NCI-H748 (cell line): ENCODE results near the gene KRR1.

ENCODE experiments used
- DNase-seq: peaks from one replicate; lab custom pipeline; 2025; ENCODE audit not compliant: unreplicated experiment; lab: John Stamatoyannopoulos, UW

The KRR1 gene

DNA sequence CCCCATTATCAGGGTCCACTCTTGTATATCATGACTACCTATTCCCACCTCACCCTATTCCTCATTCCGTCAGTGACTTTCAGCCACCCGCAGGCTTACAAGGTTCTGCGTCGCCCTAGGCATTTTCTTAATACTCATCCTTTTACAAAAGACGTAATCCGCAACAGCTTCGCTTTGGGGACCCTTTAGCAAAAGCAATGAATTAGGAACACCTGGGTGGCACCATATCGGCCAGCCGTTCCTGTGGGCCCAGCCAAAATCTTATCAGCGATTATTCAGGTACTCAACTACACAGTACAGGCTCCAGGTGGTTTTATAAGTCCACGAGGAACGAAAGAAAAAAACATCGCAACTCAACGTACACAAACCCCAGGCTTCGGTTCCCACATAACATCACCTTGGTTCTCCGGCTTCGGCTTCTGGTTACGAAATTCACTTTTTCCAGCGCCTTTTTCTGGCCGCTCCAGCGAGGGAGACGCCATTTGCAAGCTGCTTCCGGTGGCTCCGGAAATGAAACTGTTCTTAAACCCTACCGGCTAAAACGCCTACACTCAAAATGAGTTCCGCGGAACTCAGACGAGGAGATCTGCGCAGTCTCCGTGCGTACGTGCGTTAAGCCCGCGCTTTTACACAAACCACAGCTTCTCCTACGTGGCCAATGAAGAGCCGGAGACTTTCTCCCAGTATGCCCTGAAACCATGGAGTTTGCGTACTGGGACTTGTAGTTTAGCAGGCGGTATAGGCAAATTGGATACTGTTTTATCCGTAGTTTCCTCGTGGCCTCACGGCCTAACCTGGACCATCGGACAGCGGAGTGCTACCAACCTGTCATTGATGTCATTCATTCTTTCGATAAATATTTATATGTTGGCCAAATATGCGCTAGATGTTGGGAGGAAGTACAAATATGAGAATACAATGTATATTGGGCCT, at the start of gene KRR1:
TSS of gene KRR1 (minus strand) at position 494 of the 933 bp plus-strand sequence. CDS start at position 482, 12 bp downstream.
- peak; percentile 99 for DNase-seq

DNA sequence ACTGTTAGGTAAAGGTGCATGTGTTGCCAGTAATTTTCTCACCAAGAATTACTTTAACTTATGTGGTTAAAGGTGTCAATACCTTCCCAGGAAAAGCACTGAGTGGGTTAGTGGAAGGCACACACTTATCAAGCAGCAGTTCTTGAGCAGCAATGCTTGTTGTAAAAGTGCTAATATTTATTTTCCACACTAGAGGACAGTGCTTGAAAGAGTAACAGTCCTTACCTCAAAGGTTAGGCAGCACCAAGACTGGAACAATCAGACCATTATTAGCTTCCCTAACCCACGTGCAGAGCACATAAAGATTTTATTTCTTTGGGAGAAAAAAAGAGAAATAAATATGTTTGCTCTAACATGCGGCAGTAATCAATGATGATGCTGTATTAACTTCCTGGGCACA, 48.8 kb upstream of the KRR1 start:
- peak; percentile 43 for DNase-seq

DNA sequence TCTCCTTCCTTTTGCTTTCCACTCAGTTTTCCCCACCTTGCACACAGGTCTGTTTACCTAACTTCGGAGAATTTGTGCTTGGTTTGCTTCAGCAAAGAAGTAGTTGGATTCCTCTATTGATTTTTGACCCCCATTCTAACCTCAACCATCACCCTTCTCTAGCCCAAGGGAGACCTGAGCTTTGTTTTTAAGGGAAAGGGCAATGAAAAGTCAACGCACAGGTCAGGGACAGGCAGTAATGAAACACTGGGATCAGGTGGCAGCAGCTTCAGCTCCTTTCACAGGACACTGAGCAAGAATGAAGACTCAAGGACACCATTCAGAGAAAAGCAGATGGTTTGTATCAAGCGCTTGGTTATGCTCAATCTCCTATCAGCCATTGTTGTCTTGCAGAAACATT, 46.9 kb upstream of the KRR1 start:
- no peak for DNase-seq

DNA sequence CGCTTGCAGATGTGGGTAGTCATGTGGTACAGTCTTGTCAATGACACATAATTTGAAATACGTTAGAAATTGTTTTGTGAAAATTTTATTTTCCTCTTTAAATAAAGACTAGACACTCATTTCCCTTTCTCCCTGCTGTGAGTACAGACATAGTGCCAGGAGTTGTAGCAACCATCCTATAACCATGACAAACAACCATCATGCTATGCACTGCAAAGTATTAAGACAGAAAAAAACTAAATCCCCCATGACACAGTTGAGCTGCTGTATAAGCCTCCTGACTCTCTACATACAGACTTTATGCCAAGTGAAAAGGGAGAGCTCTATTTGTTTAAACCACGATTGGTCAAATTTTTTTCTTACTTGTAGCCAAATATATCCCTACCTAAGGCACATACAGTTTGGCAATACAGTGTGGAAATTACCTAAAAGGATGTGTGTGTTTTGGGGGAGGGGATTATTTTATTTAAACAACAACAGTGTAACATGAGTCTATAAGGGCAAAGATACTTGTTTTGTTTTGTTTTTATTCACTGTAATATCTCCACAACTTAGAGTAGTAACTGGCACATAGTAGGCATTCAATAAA, 45.0 kb upstream of the KRR1 start:
- peak; percentile 56 for DNase-seq

DNA sequence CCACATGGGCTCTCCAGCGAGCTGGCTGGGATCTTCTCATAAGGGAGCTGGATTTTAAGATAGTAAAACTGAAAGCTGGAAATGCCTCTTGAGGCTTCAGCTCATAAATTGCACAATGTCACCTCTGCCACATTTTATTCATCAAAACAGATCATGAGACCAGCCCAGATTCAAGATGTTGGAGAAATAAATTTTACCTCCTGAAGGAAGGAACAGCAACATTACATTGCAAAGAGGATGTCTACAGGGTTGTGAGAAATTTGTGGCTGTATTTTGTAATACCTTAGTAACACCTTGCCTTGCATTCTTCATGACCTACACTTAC, 43.1 kb upstream of the KRR1 start:
- no peak for DNase-seq

DNA sequence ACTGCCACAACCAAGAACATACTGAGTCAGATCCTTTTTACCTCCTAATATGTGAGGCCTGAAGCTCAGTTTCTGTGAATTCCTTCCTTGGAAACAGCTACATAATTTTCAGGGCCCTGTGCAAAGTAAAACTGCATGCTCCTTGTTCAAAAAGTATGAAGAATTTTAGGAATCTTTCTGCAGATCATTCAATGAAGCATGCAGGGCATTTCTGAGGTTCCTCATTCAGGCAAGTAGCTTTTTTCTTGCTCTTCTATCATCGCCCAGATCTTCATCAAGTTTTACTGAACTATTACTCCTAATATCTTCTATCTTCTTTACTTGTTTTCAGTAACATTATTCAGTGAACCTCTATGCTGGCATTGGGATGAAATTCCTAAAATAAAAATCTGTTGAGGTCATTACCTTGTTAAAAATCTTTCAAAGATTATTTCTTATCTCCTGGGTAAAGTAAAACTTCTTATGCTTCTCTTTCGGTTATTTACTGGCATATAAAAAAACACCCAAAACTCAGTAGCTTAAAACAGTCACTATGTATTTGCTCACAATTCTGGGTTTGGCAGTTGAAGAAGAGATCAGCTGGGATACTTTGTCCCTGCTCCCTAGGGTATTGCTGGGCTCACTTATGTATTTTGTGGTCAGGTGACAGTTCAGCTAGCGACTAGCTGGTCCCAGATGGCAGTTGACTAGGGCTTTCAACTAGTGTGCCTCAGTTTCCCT, 42.6 kb upstream of the KRR1 start:
- no peak for DNase-seq

DNA sequence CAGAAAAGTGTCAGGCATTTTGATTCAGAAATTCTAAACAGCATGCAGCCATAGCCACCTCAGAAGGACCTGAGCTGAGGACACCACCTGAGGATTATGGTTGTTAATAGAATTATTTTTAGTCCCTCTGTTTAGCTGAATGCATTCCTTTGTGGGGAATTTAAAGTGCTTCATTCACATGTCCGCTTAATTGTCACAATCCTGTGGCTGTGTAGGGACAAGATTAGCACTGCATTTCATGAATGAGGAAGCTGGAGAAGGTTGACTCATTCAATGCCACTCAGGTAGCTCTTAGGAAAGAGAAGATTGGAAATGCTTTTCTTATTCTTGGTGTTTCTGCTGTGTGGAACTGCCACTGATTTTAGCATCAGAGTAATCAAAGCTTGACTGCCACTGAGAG, 42.0 kb upstream of the KRR1 start:
- no peak for DNase-seq

DNA sequence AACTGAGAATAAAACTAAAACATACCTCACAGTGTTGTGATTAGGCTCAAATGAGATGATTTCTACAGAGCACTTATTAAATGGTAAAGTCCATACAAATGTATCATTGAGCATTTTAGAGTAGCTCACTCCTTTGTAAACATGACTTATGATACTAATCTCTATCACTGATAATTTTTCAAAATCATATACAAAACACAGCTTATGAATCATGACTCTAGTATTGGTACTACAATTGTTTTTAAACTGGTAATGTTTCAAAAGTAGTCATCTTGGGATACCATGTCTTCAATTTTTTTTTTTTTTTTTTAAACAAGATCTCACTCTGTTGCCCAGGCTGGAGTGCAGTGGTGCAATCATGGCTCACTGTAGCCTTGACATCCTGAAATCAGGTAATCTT, 40.1 kb upstream of the KRR1 start:
- no peak for DNase-seq

DNA sequence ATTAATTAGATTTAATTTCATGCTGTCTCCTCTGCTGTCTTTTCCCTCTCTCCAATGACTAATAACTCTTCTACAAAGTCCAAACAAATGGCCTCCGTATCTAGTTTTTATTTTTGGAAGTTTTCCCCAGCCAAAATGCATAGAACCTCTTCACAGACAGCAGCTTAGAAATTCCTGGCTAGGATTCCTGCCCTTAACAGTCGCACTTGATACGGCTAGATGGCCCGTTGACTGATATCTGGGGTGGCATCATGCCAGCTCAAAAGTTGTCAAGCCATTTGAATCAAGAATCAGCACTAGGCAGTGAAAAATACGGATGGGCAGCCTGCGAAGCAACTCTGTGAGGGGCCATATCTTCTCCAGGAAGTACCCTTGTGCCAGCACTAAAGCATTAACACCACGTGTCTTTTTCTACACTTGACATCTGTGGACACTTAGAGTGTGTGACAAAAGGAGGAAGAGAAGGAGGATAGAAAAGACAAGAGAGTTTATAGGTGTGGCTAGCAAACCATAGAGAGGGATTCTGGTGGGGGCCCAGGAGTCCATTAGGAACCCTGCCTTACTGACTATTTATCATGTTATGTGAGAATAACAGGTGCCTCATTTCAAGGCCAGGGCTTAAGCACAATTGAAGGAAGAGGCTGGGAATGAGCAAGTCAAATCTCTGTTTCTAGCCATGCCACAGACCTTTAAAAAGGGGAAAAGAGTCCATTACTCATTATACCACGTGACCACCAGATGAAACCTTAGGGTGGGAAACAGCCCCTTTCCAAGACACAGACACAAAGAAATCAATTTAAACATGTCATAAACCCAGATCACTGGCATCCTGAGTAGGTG, 39.2 kb upstream of the KRR1 start:
- peak; percentile 16 for DNase-seq

DNA sequence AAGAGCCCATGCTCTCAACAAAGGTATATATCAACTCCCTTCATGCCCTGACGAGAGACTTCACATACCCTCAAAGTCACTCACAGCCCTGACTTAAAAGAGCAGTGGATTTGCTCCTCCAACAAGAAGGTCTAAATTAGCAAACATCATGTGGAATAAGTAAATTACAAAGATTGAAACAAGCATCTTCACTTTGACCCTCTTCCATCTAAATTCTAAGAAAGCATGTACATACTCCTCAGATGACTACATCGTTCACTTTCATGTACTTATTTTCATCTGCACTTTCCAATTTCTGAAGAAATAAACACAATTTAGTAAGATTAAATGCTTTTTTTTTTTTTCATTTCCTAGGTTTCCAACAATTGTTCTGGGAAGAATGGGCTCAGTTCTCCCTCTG, 38.6 kb upstream of the KRR1 start:
- no peak for DNase-seq

DNA sequence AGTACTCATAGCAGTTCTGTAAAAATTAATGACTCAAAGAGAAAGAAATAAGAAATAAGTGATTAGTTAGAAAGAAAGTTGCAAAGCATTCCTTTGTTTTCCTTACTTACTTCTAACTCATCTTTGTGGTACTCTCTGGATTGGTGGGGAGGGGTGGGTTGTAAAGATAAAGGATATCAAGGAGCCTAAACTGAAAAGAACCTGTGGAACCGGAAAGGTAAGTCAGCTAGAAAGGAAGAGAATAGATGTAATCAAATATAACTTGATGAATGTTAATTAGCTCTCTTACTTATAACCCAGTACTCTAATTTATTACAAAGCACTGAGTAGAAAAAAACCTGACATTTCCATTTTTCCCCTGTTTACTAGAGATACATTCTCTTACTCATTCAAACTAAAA, 37.5 kb upstream of the KRR1 start:
- peak; percentile 65 for DNase-seq

DNA sequence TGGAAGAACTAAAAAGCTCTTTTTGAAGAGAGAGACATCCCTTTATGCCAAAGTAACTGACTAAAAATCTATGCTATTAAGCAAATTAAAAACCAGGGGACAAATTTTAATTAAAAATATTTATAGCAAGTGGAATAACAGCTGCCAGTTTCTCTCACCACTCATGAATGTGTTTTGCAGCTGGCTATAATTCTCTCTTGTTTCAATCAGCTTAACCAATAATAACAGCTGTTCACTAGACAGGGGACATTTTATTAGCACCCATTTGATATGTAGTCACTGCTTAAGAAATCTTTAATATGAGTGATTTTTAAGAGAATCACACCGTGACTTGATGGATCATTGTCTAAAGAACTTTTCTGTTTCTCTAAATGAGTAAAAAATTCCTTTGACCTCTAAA, 34.2 kb upstream of the KRR1 start:
- DNase-seq = no peak

DNA sequence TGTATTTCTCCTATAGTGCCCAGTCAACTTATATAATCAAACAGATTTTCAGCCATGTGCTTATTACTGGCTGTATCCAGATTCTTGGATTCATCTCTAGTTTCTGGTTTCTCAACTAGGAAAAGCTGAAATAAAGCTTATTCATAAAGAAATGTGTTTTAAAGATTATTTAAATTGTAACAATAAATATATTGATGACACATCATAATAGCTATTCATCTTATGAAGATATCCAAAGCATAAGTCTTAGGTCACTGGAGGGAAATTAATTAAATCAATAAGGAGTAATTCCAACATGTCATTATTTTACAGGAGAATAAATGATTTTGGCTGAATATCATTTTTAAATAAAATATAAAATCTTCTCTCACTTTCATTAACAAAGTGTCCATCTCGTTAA, 32.1 kb upstream of the KRR1 start:
- DNase-seq = no peak

DNA sequence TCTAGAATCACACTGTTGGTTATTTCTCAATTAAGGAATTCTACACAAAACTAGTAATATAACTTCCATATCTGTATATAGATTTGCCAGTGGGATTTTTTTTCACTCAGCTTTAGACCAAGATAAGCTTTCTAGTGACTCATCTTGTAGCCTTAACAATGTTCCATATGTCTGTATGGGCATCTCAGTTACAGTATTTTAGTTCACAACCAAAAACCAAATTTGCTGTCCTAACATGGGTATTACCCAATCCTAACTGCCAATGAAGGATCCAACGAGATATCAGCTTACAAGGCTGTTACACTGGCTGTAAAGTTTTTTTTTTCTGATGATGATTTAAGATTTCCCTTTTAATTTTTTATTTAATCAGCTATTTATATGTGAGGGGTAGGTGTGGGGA, 31.5 kb upstream of the KRR1 start:
- no peak for DNase-seq

DNA sequence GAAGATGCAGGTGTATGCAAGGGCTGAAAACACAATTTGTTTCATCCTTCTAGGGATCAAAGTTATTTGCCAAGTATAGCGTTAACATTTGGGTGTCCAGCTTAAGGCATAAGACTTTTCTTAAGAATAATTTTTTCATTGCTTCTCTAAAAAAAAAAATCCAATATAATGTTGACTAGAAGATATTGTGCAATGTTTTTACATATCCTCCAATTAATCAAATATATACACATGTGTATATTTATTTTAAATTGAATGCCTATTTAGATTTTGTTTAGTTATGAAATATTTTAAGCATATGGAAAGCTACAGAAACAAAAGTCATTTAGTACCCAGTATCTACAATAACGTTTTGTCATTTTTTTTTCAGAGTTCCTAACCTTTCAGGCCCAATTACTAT, 28.5 kb upstream of the KRR1 start:
- no peak for DNase-seq

DNA sequence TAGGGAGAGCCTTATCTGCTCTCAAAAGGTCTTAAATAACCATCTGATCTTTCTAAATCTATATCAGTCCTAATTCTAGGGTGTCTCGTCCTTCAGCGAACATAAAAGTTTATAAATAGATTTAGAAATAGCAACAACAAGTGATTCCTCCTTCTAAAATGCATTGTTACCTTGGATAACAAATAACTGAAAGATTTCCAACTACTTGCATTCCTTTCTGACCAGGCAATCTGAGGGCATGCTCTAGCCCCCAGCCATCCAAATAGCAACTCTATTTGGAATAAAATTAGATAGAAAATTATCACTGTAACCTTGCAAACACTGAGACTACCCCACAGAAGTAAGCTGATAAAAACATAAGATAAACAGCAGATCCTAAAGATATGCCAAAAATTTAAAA, 21.8 kb upstream of the KRR1 start:
- no peak for DNase-seq

DNA sequence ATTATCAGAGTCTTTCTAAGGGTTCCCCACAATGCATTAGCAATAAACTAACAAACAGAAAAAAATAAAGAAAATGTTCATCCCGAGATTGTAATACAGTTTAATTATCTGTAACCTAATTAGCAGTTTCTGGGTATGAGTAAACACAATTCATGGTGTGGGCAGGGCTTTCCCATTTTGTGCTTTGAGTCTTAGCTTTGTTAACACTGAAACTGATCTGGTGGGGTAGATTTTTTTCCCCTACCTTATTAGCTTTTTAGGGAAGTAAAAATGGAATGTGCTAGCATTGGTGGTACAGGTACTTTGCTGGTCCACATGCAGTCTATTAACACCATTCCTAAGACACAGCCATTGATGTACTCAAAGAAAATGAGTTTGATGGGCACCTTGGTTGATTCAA, 18.4 kb upstream of the KRR1 start:
- DNase-seq = peak; percentile 7

DNA sequence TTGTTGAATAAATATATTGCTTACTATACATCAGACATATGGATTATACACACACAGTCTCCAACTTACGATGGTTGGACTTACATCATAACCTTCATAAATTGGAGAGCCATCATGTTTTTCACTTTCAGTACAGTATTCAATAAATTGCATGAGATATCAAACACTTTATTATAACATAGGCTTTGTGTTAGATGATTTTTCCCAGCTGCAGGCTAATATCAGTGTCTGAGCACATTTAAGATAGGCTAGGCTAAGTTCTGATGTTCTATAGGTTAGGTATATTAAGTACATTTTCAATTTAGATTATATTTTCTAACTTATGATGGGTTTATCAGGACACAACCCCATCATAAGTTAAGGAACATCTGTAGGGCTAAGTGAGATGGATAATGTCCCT, 17.9 kb upstream of the KRR1 start:
- no peak for DNase-seq

DNA sequence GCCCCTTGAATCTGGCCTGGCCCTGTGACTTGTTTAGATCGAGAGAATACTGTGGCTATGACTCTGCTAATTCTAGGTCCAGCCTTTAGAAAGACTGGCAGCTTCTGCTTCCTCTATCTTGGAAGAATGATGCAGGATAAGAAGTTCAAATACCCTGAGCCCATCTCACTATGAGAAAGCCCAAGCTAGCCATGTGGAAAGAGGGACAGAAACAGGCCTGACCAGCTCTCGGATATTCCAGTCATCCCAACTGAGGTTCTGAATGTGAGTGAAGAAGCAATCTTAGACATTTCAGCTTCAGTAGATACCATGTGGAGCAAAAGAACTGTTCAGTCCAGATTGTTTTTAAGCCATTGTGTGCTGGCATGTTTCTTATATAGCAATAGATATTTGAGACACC, 17.3 kb upstream of the KRR1 start:
- DNase-seq = no peak

DNA sequence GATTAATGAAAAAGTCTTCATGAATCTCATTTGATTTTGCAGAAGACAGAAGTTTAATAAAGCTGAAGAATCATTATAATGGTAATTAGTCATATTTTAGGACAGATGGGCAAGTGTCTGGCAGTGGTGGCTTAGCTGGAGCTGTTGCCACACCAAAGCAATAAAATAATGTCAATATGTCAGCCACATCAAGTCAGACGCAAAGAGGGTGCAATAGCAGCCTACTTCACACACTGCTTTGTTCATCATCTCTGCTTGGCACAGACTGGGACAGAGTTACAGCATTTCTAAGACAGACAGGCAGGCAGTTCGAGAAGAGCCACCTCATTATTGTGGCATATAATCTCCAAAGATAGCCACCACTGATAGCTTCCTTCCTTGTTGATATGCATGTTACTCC, 16.9 kb upstream of the KRR1 start:
- no peak for DNase-seq
